ENCODE measurements around the gene PCSK1N.

Gene PCSK1N

DNA sequence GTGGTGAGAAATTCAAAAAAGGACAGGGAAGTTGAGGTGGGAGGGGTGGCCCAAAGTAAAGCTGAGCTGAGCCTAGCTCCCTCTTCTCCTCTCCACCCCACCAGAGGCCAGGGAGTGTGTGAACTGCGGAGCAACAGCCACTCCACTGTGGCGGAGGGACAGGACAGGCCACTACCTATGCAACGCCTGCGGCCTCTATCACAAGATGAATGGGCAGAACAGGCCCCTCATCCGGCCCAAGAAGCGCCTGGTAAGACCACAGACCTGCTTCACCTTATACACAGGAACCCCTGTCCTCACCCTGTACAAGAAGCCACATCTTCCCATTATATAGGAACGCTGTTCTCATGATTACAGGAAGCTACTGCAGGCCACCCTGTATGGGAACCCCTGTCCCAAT lies 43.2 kb downstream of the PCSK1N start:
- POLR2A ChIA-PET: interaction anchor here (1.5 kb wide), 1 partner anchor 9 kb away, joined by 5 read pairs; the partner anchor contains the start of gene HDAC6
- CTCF ChIA-PET: no interaction called here
- DNase-seq (ENCODE audit: extremely low spot score): no peak
- no peak for TF ChIP-seq ARNT (IDR thresholded peaks at IDR 0.05)
- TF ChIP-seq TARDBP (IDR thresholded peaks at IDR 0.05): no peak
- no peak for TF ChIP-seq LEF1 (IDR thresholded peaks at IDR 0.05; ENCODE audit: borderline replicate concordance)
- no peak for TF ChIP-seq ZNF384 (IDR thresholded peaks at IDR 0.05)
- no peak for TF ChIP-seq SP1 (IDR thresholded peaks at IDR 0.05)

DNA sequence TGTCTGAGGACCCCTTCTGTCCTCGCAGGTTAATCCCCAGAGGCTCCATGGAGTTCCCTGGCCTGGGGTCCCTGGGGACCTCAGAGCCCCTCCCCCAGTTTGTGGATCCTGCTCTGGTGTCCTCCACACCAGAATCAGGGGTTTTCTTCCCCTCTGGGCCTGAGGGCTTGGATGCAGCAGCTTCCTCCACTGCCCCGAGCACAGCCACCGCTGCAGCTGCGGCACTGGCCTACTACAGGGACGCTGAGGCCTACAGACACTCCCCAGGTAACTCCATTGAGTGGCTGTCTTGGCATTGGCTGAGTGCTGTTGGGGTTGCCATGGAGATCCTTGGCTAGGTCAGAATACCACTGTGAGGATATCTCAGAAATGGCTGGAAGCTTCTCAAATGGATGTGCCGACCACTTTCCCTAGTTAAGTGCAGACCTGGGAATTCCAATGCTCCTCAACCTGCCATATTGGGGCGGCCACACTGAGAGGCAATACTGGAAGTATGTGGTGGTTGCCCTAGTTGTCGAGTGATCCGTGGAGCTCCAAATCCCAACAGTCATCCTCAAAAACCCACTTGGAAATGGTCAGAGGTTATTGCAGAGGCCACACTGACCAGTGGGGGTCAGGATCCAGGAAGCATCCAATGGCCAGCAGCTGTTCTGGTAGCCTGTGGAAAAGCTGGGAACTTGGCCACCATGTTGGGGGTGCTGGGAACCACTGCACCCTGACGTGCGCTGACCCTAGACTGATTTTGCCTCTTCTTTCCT lies 44.2 kb downstream of the PCSK1N start:
- TF ChIP-seq FOXM1 (IDR thresholded peaks at IDR 0.05; ENCODE audit: borderline replicate concordance) (no peak), TARDBP (IDR thresholded peaks at IDR 0.05) (no peak), L3MBTL2 (conservative IDR thresholded peaks at IDR 0.05) (no peak)
- ChIA-PET CTCF (no interaction called here), POLR2A (no interaction called here)

GRCh38 chrX:48790477-48790876 lies 44.9 kb downstream of the PCSK1N start:
- POLR2A ChIA-PET: no interaction called here
- CTCF ChIA-PET: no interaction called here
- TF ChIP-seq, protein P1, sequence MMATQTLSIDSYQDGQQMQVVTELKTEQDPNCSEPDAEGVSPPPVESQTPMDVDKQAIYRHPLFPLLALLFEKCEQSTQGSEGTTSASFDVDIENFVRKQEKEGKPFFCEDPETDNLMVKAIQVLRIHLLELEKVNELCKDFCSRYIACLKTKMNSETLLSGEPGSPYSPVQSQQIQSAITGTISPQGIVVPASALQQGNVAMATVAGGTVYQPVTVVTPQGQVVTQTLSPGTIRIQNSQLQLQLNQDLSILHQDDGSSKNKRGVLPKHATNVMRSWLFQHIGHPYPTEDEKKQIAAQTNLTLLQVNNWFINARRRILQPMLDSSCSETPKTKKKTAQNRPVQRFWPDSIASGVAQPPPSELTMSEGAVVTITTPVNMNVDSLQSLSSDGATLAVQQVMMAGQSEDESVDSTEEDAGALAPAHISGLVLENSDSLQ (IDR thresholded peaks at IDR 0.05): no peak
- TF ChIP-seq L3MBTL2 (conservative IDR thresholded peaks at IDR 0.05) (no peak), TARDBP (IDR thresholded peaks at IDR 0.05) (no peak), FOXA1 (IDR thresholded peaks at IDR 0.05) (no peak), ELF4 (IDR thresholded peaks at IDR 0.05) (no peak), FOXM1 (IDR thresholded peaks at IDR 0.05; ENCODE audit: borderline replicate concordance) (no peak), HDGF (IDR thresholded peaks at IDR 0.05; ENCODE audit: borderline replicate concordance) (no peak), BHLHE40 (IDR thresholded peaks at IDR 0.05; ENCODE audit: borderline replicate concordance) (no peak), NFRKB (IDR thresholded peaks at IDR 0.05) (no peak), ARNT (IDR thresholded peaks at IDR 0.05) (no peak)
- DNase-seq (ENCODE audit: extremely low spot score): no peak

More for the DNA sequence above, 44.2 kb downstream of the PCSK1N start:
- DNase-seq (ENCODE audit: extremely low spot score): no peak

- CTCF ChIA-PET: no interaction called here
- POLR2A ChIA-PET: interaction anchor here (0.6 kb wide), 1 partner anchor 11 kb away, joined by 3 read pairs; no protein-coding TSS in a partner anchor
- TF ChIP-seq HDGF (IDR thresholded peaks at IDR 0.05; ENCODE audit: borderline replicate concordance) (no peak), ARNT (IDR thresholded peaks at IDR 0.05) (no peak), FOXM1 (IDR thresholded peaks at IDR 0.05; ENCODE audit: borderline replicate concordance) (no peak), FOXK2 (IDR thresholded peaks at IDR 0.05) (no peak)
- DNase-seq (ENCODE audit: extremely low spot score): no peak
These were observed 45.8 kb downstream of the PCSK1N start for GRCh38 chrX:48789366-48790220.

- CTCF ChIA-PET: no interaction called here
- POLR2A ChIA-PET: no interaction called here
- TF ChIP-seq FOXA1 (IDR thresholded peaks at IDR 0.05) (no peak), FOXM1 (IDR thresholded peaks at IDR 0.05; ENCODE audit: borderline replicate concordance) (no peak), BHLHE40 (IDR thresholded peaks at IDR 0.05; ENCODE audit: borderline replicate concordance) (no peak), SUZ12 (IDR thresholded peaks at IDR 0.05) (no peak), ZNF384 (IDR thresholded peaks at IDR 0.05) (no peak), SP1 (IDR thresholded peaks at IDR 0.05) (no peak), NFRKB (IDR thresholded peaks at IDR 0.05) (no peak), TARDBP (IDR thresholded peaks at IDR 0.05) (no peak)
- TF ChIP-seq, protein P1 (IDR thresholded peaks at IDR 0.05): no peak
- no peak for DNase-seq (ENCODE audit: extremely low spot score)
These were observed 47.6 kb downstream of the PCSK1N start for GRCh38 chrX:48787505-48788443.

- ChIA-PET CTCF (no interaction called here), POLR2A (no interaction called here)
- TF ChIP-seq FOXM1 (IDR thresholded peaks at IDR 0.05; ENCODE audit: borderline replicate concordance): no peak
- TF ChIP-seq FOXA1 (IDR thresholded peaks at IDR 0.05): no peak
- no peak for TF ChIP-seq NFRKB (IDR thresholded peaks at IDR 0.05)
- no peak for TF ChIP-seq L3MBTL2 (conservative IDR thresholded peaks at IDR 0.05)
- TF ChIP-seq CTBP1 (IDR thresholded peaks at IDR 0.05; ENCODE audit: borderline replicate concordance): no peak
- TF ChIP-seq LEF1 (IDR thresholded peaks at IDR 0.05; ENCODE audit: borderline replicate concordance): no peak
- TF ChIP-seq, protein P1 (IDR thresholded peaks at IDR 0.05): no peak
- no peak for TF ChIP-seq FOXK2 (IDR thresholded peaks at IDR 0.05)
- no peak for TF ChIP-seq ARNT (IDR thresholded peaks at IDR 0.05)
- TF ChIP-seq BHLHE40 (IDR thresholded peaks at IDR 0.05; ENCODE audit: borderline replicate concordance): no peak
- no peak for TF ChIP-seq ELF4 (IDR thresholded peaks at IDR 0.05)
- TF ChIP-seq TARDBP (IDR thresholded peaks at IDR 0.05): no peak
- TF ChIP-seq ZNF384 (IDR thresholded peaks at IDR 0.05): no peak
- no peak for DNase-seq (ENCODE audit: extremely low spot score)
These were observed 48.4 kb downstream of the PCSK1N start for GRCh38 chrX:48786825-48787504.

Data from HEK293T (cell line).